Neural cell (in vitro differentiated cells): ENCODE results near the gene SLC25A48. TPM values are rescaled to one million over a fixed set of nuclear protein-coding genes. Genes with fewer than 3 reads are reported as not detected.

Source experiments
- H2AFZ ChIP-seq: fragments of 200-600, 300-800 bp; sonication (generic), shearing (Covaris generic); 2 replicates; pipeline ENCODE4 v1.6.0; 2014; ENCODE audit warnings: low read depth, mild to moderate bottlenecking, antibody characterized with exemption, low read length, moderate library complexity
- H3F3A ChIP-seq: fragments of 200-600 bp; shearing (Covaris generic); 2 replicates; pipeline ENCODE4 v1.6.1; 2016; ENCODE audit warnings: mild to moderate bottlenecking, moderate library complexity, mixed read lengths, antibody characterized with exemption, low read length; ENCODE audit not compliant: insufficient read depth, poor library complexity, severe bottlenecking
- H3K27ac ChIP-seq: fragments of 200-600, 300-800 bp; sonication (generic), shearing (Covaris generic); 2 replicates; pipeline ENCODE4 v1.5.1; 2014; ENCODE audit warnings: mild to moderate bottlenecking, low read length, moderate library complexity
- H3K27me3 ChIP-seq: fragments of 300-800, 200-600 bp; sonication (generic), shearing (Covaris generic); 2 replicates; pipeline ENCODE4 v1.6.0; 2014; ENCODE audit warnings: mild to moderate bottlenecking, low read depth, low read length, moderate library complexity; ENCODE audit not compliant: insufficient read depth
- H3K36me3 ChIP-seq: fragments of 300-800, 200-600 bp; sonication (generic), shearing (Covaris generic); 2 replicates; pipeline ENCODE4 v1.5.1; 2014; ENCODE audit warnings: mild to moderate bottlenecking, antibody characterized with exemption, low read length, moderate library complexity; ENCODE audit not compliant: insufficient read depth
- H3K4me2 ChIP-seq: fragments of 300-800, 200-600 bp; sonication (generic), shearing (Covaris generic); 2 replicates; pipeline ENCODE4 v1.6.0; 2014; ENCODE audit warnings: mild to moderate bottlenecking, low read length
- H3K4me3 ChIP-seq: fragments of 300-800, 200-600 bp; sonication (generic), shearing (Covaris generic); 2 replicates; pipeline ENCODE4 v1.5.1; 2014; ENCODE audit warnings: mild to moderate bottlenecking, low read length, moderate library complexity
- H3K79me2 ChIP-seq: fragments of 200-600 bp; shearing (Covaris generic); replicated peaks from 2 replicates; pipeline ENCODE4 v1.6.0; 2014; ENCODE audit warnings: mild to moderate bottlenecking, low read length, moderate library complexity; ENCODE audit not compliant: insufficient read depth
- H3K9ac ChIP-seq: fragments of 300-800, 200-600 bp; sonication (generic), shearing (Covaris generic); 2 replicates; pipeline ENCODE4 v1.6.1; 2016; ENCODE audit warnings: mild to moderate bottlenecking, low read length, mixed read lengths
- H3K9me2 ChIP-seq: fragments of 200-600 bp; shearing (Covaris generic); 2 replicates; pipeline ENCODE4 v1.6.1; 2016; ENCODE audit warnings: mild to moderate bottlenecking, low read length, mixed read lengths; ENCODE audit not compliant: insufficient read depth
- H3K9me3 ChIP-seq: fragments of 200-600, 300-800 bp; sonication (generic), shearing (Covaris generic); 2 replicates; pipeline ENCODE4 v1.6.1; 2016; ENCODE audit warnings: mild to moderate bottlenecking, mixed run types, low read length, moderate library complexity, mixed read lengths
- H4K20me1 ChIP-seq: fragments of 200-600 bp; shearing (Covaris generic); 2 replicates; pipeline ENCODE4 v1.6.1; 2016; ENCODE audit warnings: mild to moderate bottlenecking, mixed run types; ENCODE audit not compliant: insufficient read depth
- EZH2 ChIP-seq: fragments of 200-600, 300-800 bp; shearing (Covaris generic), sonication (generic); IDR thresholded peaks from 2 replicates; pipeline ENCODE4 v1.6.1; 2014; ENCODE audit warnings: antibody characterized with exemption, low read length, borderline replicate concordance, mild to moderate bottlenecking; ENCODE audit not compliant: insufficient read depth, poor library complexity, severe bottlenecking
- MXI1 ChIP-seq: fragments of 450-650 bp; conservative IDR thresholded peaks from 2 replicates; pipeline ENCODE4 v1.6.1; 2014; ENCODE audit warnings: antibody characterized with exemption, mild to moderate bottlenecking; ENCODE audit not compliant: poor library complexity, severe bottlenecking
- POLR2AphosphoS5 ChIP-seq: IDR thresholded peaks from 2 replicates; pipeline ENCODE4 v1.6.1; 2012
- RAD21 ChIP-seq: fragments of 450-650 bp; conservative IDR thresholded peaks from 2 replicates; pipeline ENCODE4 v1.6.1; 2014; ENCODE audit warnings: antibody characterized with exemption, mild to moderate bottlenecking, moderate library complexity
- SMC3 ChIP-seq: fragments of 450-650 bp; conservative IDR thresholded peaks from 2 replicates; pipeline ENCODE4 v1.6.1; 2014; ENCODE audit warnings: antibody characterized with exemption, mild to moderate bottlenecking, moderate library complexity; ENCODE audit not compliant: poor library complexity
- TAF1 ChIP-seq: IDR thresholded peaks from 2 replicates; pipeline ENCODE4 v1.6.1; 2012; ENCODE audit warnings: low read depth
- polyA plus RNA-seq: library from polyadenylated mRNA; depleted of rRNA; stranded (reverse); fragments of >200 nt; gene quantifications from 2 replicates; pipeline ENCODE4 v1.2.3, GENCODE V29; 2014
- TF ChIP-seq, protein P1 (sequence below): fragments of 450-650 bp; IDR thresholded peaks from 2 replicates; pipeline ENCODE4 v1.5.1; 2014; ENCODE audit warnings: antibody characterized with exemption, mild to moderate bottlenecking, moderate library complexity; ENCODE audit not compliant: poor library complexity, severe bottlenecking
- TF ChIP-seq, protein P2 (sequence below): IDR thresholded peaks from 2 replicates; pipeline ENCODE4 v1.6.1; 2012; ENCODE audit warnings: borderline replicate concordance

Gene SLC25A48
- polyA plus RNA-seq, 1 donor from 2014 or later: 1.0 TPM

DNA sequence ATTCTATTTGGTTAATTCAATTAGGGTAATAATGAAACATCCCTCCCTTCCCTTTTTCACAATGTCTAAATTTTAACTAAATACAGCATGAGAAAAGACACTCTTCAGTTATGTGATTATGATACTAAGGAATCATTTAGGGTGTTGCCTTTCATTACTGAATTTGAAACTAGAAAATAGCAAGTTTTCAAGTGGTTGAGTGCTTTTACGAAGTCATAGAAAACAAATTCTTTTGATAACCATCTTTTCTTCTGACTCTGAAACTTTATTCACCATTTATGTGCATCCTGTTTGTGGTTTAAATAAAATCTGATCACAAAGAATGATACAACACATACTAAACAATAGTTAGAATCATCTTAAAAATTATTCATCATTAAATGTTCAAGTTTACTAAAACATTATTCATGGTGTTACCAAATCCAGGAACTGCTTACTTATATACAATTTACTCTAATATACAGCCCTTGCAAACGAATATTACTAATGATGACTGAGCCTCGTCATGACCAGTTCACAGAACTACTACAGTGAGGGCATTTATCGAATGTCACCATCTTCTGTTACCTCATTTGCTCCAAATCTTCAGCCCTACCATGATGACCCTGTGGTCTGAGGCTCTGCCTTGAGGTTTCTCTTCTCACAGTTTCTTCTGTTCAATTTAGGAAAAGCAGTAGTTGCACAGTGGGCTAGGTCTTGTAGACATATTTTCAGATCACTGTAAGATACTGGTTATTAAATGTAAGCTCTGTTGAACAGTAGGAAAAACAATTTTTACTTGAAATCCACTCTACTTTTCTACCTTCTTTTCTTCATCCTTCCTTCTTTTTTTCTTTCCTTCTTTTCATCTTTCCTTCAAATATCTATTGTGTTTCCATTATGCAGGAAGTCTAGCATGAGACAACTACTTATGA is 79.5 kb downstream of the SLC25A48 start:
- Histone ChIP-seq H3K4me2 (no peak overlapping the region), H3K79me2 (no peaks in the 10 kb centered on the region), H3K9ac (no peak overlapping the region), H2AFZ (no peak overlapping the region), H3F3A (no peaks in the 10 kb centered on the region), H3K9me2 (no peaks in the 10 kb centered on the region), H3K27ac (no peak overlapping the region), H3K36me3 (no peaks in the 10 kb centered on the region), H3K4me3 (no peak overlapping the region), H4K20me1 (no peaks in the 10 kb centered on the region), H3K27me3 (no peaks in the 10 kb centered on the region), H3K9me3 (no peaks in the 10 kb centered on the region)
- TF ChIP-seq TAF1 (no peak), SMC3 (no peak)
- TF ChIP-seq, protein P1, sequence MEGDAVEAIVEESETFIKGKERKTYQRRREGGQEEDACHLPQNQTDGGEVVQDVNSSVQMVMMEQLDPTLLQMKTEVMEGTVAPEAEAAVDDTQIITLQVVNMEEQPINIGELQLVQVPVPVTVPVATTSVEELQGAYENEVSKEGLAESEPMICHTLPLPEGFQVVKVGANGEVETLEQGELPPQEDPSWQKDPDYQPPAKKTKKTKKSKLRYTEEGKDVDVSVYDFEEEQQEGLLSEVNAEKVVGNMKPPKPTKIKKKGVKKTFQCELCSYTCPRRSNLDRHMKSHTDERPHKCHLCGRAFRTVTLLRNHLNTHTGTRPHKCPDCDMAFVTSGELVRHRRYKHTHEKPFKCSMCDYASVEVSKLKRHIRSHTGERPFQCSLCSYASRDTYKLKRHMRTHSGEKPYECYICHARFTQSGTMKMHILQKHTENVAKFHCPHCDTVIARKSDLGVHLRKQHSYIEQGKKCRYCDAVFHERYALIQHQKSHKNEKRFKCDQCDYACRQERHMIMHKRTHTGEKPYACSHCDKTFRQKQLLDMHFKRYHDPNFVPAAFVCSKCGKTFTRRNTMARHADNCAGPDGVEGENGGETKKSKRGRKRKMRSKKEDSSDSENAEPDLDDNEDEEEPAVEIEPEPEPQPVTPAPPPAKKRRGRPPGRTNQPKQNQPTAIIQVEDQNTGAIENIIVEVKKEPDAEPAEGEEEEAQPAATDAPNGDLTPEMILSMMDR: no peak

- Histone ChIP-seq H3K79me2 (no peaks in the 10 kb centered on the region), H3K4me2 (no peak overlapping the region), H3K36me3 (no peaks in the 10 kb centered on the region), H3K9me2 (no peaks in the 10 kb centered on the region), H3K9me3 (no peaks in the 10 kb centered on the region), H3K27me3 (no peaks in the 10 kb centered on the region), H3K27ac (no peak overlapping the region), H3F3A (no peaks in the 10 kb centered on the region), H4K20me1 (no peaks in the 10 kb centered on the region), H3K9ac (no peak overlapping the region), H2AFZ (no peak overlapping the region), H3K4me3 (no peak overlapping the region)
- TF ChIP-seq SMC3 (no peak), EZH2 (no peak), MXI1 (no peak), RAD21 (no peak), POLR2AphosphoS5 (no peak), TAF1 (no peak)
- TF ChIP-seq, protein P1: no peak
- TF ChIP-seq, protein P2, sequence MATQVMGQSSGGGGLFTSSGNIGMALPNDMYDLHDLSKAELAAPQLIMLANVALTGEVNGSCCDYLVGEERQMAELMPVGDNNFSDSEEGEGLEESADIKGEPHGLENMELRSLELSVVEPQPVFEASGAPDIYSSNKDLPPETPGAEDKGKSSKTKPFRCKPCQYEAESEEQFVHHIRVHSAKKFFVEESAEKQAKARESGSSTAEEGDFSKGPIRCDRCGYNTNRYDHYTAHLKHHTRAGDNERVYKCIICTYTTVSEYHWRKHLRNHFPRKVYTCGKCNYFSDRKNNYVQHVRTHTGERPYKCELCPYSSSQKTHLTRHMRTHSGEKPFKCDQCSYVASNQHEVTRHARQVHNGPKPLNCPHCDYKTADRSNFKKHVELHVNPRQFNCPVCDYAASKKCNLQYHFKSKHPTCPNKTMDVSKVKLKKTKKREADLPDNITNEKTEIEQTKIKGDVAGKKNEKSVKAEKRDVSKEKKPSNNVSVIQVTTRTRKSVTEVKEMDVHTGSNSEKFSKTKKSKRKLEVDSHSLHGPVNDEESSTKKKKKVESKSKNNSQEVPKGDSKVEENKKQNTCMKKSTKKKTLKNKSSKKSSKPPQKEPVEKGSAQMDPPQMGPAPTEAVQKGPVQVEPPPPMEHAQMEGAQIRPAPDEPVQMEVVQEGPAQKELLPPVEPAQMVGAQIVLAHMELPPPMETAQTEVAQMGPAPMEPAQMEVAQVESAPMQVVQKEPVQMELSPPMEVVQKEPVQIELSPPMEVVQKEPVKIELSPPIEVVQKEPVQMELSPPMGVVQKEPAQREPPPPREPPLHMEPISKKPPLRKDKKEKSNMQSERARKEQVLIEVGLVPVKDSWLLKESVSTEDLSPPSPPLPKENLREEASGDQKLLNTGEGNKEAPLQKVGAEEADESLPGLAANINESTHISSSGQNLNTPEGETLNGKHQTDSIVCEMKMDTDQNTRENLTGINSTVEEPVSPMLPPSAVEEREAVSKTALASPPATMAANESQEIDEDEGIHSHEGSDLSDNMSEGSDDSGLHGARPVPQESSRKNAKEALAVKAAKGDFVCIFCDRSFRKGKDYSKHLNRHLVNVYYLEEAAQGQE: no peak
Observed at GRCh38 chr5:135915466-135916001, 81.1 kb downstream of the SLC25A48 start.
